Sigmoid colon (tissue), 4 donors: ENCODE results near the gene MYPOP.

Experiments used
- EP300 ChIP-seq, 4 donors: sonication (generic); formaldehyde crosslinking; IDR thresholded peaks; one replicate each; pipeline ENCODE4 v1.6.1; 2017; ENCODE audit warnings: antibody characterized with exemption in 4 of 4
- POLR2A ChIP-seq, 2 donors: fragments of 450-650 bp; IDR thresholded peaks; one replicate each; pipeline ENCODE4 v1.6.1; 2016; ENCODE audit warnings: antibody characterized with exemption in 2 of 2, mild to moderate bottlenecking in 2 of 2, moderate library complexity in 2 of 2
- POLR2AphosphoS5 ChIP-seq, 4 donors: sonication (generic); formaldehyde crosslinking; IDR thresholded peaks; one replicate each; pipeline ENCODE4 v1.6.1; 2017; ENCODE audit warnings: antibody characterized with exemption in 4 of 4
- TF ChIP-seq, protein P1 (sequence below), 4 experiments: fragments of 450-650 bp in 3 of 4; fragments of 200-600 bp in 1 of 4; IDR thresholded peaks; one replicate each; pipeline ENCODE4 v1.5.1; 2016 to 2019; ENCODE audit warnings: antibody characterized with exemption in 4 of 4, mild to moderate bottlenecking in 3 of 4, moderate library complexity in 2 of 4

DNA sequence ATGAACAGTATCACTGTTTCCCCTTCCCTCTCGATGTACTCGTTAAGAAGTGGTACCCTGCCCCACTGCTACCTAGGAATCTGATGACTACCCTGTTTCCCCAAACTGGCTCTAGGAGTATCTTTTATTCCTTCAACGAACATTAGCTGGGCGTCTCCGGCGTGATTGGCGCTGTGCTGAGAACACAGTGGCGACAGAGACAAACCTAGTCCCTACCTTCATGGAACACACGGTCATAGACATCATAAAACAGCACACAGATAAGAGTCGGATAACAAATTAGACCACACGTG is 40.2 kb downstream of the MYPOP start:
- TF ChIP-seq, protein P1, sequence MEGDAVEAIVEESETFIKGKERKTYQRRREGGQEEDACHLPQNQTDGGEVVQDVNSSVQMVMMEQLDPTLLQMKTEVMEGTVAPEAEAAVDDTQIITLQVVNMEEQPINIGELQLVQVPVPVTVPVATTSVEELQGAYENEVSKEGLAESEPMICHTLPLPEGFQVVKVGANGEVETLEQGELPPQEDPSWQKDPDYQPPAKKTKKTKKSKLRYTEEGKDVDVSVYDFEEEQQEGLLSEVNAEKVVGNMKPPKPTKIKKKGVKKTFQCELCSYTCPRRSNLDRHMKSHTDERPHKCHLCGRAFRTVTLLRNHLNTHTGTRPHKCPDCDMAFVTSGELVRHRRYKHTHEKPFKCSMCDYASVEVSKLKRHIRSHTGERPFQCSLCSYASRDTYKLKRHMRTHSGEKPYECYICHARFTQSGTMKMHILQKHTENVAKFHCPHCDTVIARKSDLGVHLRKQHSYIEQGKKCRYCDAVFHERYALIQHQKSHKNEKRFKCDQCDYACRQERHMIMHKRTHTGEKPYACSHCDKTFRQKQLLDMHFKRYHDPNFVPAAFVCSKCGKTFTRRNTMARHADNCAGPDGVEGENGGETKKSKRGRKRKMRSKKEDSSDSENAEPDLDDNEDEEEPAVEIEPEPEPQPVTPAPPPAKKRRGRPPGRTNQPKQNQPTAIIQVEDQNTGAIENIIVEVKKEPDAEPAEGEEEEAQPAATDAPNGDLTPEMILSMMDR (IDR thresholded peaks at IDR 0.05): no peak
- TF ChIP-seq POLR2AphosphoS5 (IDR thresholded peaks at IDR 0.05) (no peak), POLR2A (IDR thresholded peaks at IDR 0.05) (no peak), EP300 (IDR thresholded peaks at IDR 0.05) (no peak)
